Neural cell (in vitro differentiated cells): ENCODE data around the gene IMPG1. TPM values are rescaled to one million over a fixed set of nuclear protein-coding genes. Genes with fewer than 3 reads are reported as not detected.

ENCODE experiments used
- polyA plus RNA-seq: library from polyadenylated mRNA; depleted of rRNA; stranded (reverse); fragments of >200 nt; gene quantifications from 2 replicates; pipeline ENCODE4 v1.2.3, GENCODE V29; 2014
- small RNA-seq, 3 experiments: library from RNA; depleted of rRNA; stranded (forward); fragments of <200 nt; gene quantifications; one replicate each; pipeline ENCODE3, GENCODE V24; 2012

The IMPG1 gene
- polyA plus RNA-seq, 1 donor from 2014 or later, result not detected

Small RNA genes within 50 kb of the gene (small RNA-seq; reads per million reads assigned to genes)
- gene RF00019 (0 to 1.2 (median 0) reads per million in 3 experiments), gene RNU6-248P (0 reads per million in 3 experiments)
